Measurements from ENCODE around the gene SNCG. TPM values are rescaled to one million over a fixed set of nuclear protein-coding genes. Genes with fewer than 3 reads are reported as not detected.

Gene SNCG
- total RNA-seq, 2 donors from 2014 or later: 0.60 to 2.7 TPM

GRCh38 chr10:86968271-86968993 is 10.0 kb downstream of the SNCG start, which contains the start of gene ADIRF:
ADIRF (plus strand) TSS chr10:86968482; CDS start chr10:86968545, 63 bp downstream.
- H3K9me3 ChIP-seq (ENCODE audit: control insufficient read depth, low read length): no peaks in the 10 kb centered on the region
- Mint-ChIP-seq H3K4me3 (no peak within 1 kb of the TSS), H3K4me1 (peaks cover 16% of the 10 kb centered on the region), H3K36me3 (ENCODE audit: low read depth) (no peaks in the 10 kb centered on the region), H3K27ac (no peak within 1 kb of the TSS), H3K9me3 (no peaks in the 10 kb centered on the region), H3K27me3 (ENCODE audit: insufficient read depth) (peaks cover 22% of the 10 kb centered on the region)
- H3K27me3 ChIP-seq (ENCODE audit: control insufficient read depth, insufficient read depth, low read length, poor library complexity, severe bottlenecking): peaks cover 32% of the 10 kb centered on the region
- 94 to 96% methylated on average over 49 to 59 of the region's 59 CpGs for WGBS, 2 experiments (ENCODE audit: insufficient coverage in 1 of 2, insufficient read length in 1 of 2)
- H3K36me3 ChIP-seq (ENCODE audit: control insufficient read depth, insufficient read depth, low read length): no peaks in the 10 kb centered on the region
- no peak within 1 kb of the TSS for H3K9ac ChIP-seq (ENCODE audit: extremely low read depth, low read length, poor library complexity, severe bottlenecking)
- peak; percentile 49 for DNase-seq
- no peak within 1 kb of the TSS for H3K27ac ChIP-seq (ENCODE audit: low read depth, low read length)
- H3K4me1 ChIP-seq (ENCODE audit: control insufficient read depth, insufficient read depth, low read length): peaks cover 4% of the 10 kb centered on the region
- TF ChIP-seq CTCF (conservative IDR thresholded peaks at IDR 0.05): no peak
- no peak within 1 kb of the TSS for H3K4me3 ChIP-seq (ENCODE audit: low read length)

- peaks cover 26% of the 10 kb centered on the region for H3K27me3 Mint-ChIP-seq (ENCODE audit: insufficient read depth)
- no peak for TF ChIP-seq CTCF (conservative IDR thresholded peaks at IDR 0.05)
- H3K36me3 Mint-ChIP-seq (ENCODE audit: low read depth): no peaks in the 10 kb centered on the region
- Histone ChIP-seq H3K27me3 (ENCODE audit: control insufficient read depth, insufficient read depth, low read length, poor library complexity, severe bottlenecking) (peaks cover 32% of the 10 kb centered on the region), H3K27ac (ENCODE audit: low read depth, low read length) (no peak overlapping the region), H3K36me3 (ENCODE audit: control insufficient read depth, insufficient read depth, low read length) (no peaks in the 10 kb centered on the region), H3K4me1 (ENCODE audit: control insufficient read depth, insufficient read depth, low read length) (peaks cover 4% of the 10 kb centered on the region), H3K4me3 (ENCODE audit: low read length) (no peak overlapping the region), H3K9ac (ENCODE audit: extremely low read depth, low read length, poor library complexity, severe bottlenecking) (no peak overlapping the region), H3K9me3 (ENCODE audit: control insufficient read depth, low read length) (no peaks in the 10 kb centered on the region)
- H3K4me3 Mint-ChIP-seq: no peak overlapping the region
- peaks cover 16% of the 10 kb centered on the region for H3K4me1 Mint-ChIP-seq
- no peak overlapping the region for H3K27ac Mint-ChIP-seq
- 95 to 96% methylated on average over 7 to 9 of the region's 9 CpGs for WGBS, 2 experiments (ENCODE audit: insufficient coverage in 1 of 2, insufficient read length in 1 of 2)
- no peak for DNase-seq
- H3K9me3 Mint-ChIP-seq: no peaks in the 10 kb centered on the region
Measured at GRCh38 chr10:86968994-86969355, 10.6 kb downstream of the SNCG start.

- 72 to 89% methylated on average over 3 to 8 of the region's 8 CpGs for WGBS, 2 experiments (ENCODE audit: insufficient coverage in 1 of 2, insufficient read length in 1 of 2)
- Mint-ChIP-seq H3K36me3 (ENCODE audit: low read depth) (no peaks in the 10 kb centered on the region), H3K4me3 (peak overlapping the region; percentile 65), H3K27me3 (ENCODE audit: insufficient read depth) (peaks cover 32% of the 10 kb centered on the region), H3K9me3 (no peaks in the 10 kb centered on the region), H3K4me1 (peaks cover 16% of the 10 kb centered on the region), H3K27ac (no peak overlapping the region)
- H3K36me3 ChIP-seq (ENCODE audit: control insufficient read depth, insufficient read depth, low read length): no peaks in the 10 kb centered on the region
- no peaks in the 10 kb centered on the region for H3K9me3 ChIP-seq (ENCODE audit: control insufficient read depth, low read length)
- no peak for TF ChIP-seq CTCF (conservative IDR thresholded peaks at IDR 0.05)
- H3K27me3 ChIP-seq (ENCODE audit: control insufficient read depth, insufficient read depth, low read length, poor library complexity, severe bottlenecking): peaks cover 32% of the 10 kb centered on the region
- H3K9ac ChIP-seq (ENCODE audit: extremely low read depth, low read length, poor library complexity, severe bottlenecking): no peak overlapping the region
- peak; percentile 46 for DNase-seq
- no peak overlapping the region for H3K4me3 ChIP-seq (ENCODE audit: low read length)
- no peak overlapping the region for H3K27ac ChIP-seq (ENCODE audit: low read depth, low read length)
- peaks cover 4% of the 10 kb centered on the region for H3K4me1 ChIP-seq (ENCODE audit: control insufficient read depth, insufficient read depth, low read length)
Measured at GRCh38 chr10:86969421-86970041, 11.1 kb downstream of the SNCG start.

All from endodermal cell (in vitro differentiated cells).